ENCODE data around the gene ZNF592. TPM values are rescaled to one million over a fixed set of nuclear protein-coding genes. Genes with fewer than 3 reads are reported as not detected.

Gene ZNF592
- total and polyA plus RNA-seq, 2 experiments from 2014 or later = 14.4 to 17.6 TPM

- H2AFZ ChIP-seq = no peak overlapping the region
- H3K9me3 ChIP-seq (ENCODE audit: low read depth) = no peaks in the 10 kb centered on the region
- no peak overlapping the region for H3K4me3 ChIP-seq
- H3K27me3 ChIP-seq = no peaks in the 10 kb centered on the region
- WGBS (ENCODE audit: low lambda C conversion rate, missing lambda C conversion rate) = 91% methylated on average over 2 of the region's 2 CpGs
- peaks cover 82% of the 10 kb centered on the region for H3K79me2 ChIP-seq
- TF ChIP-seq EZH2 (IDR thresholded peaks at IDR 0.05; ENCODE audit: borderline replicate concordance) = no peak
- no peak for TF ChIP-seq CTCF (IDR thresholded peaks at IDR 0.05; ENCODE audit: poor library complexity)
- no peak for TF ChIP-seq EZH2phosphoT487 (IDR thresholded peaks at IDR 0.05; ENCODE audit: low read depth, severe bottlenecking, unreplicated experiment)
- no peaks in the 10 kb centered on the region for H3K9me2 ChIP-seq (replicated peaks; ENCODE audit: insufficient read depth)
- H3K36me3 ChIP-seq (replicated peaks; ENCODE audit: insufficient read depth, low read depth) = no peaks in the 10 kb centered on the region
- no peak for DNase-seq (ENCODE audit: low spot score)
- H3K4me1 ChIP-seq (ENCODE audit: insufficient read depth) = no peaks in the 10 kb centered on the region
- H3K27ac ChIP-seq = no peak overlapping the region
- H4K20me1 ChIP-seq (ENCODE audit: insufficient read depth, poor library complexity, severe bottlenecking) = peaks cover 41% of the 10 kb centered on the region
- H3K4me2 ChIP-seq = no peak overlapping the region
These were observed 40.1 kb downstream of the ZNF592 start for GRCh38 chr15:84788500-84788899.

- DNase-seq (ENCODE audit: low spot score) = no peak
- Histone ChIP-seq H3K36me3 (replicated peaks; ENCODE audit: insufficient read depth, low read depth) (no peaks in the 10 kb centered on the region), H3K4me2 (no peak overlapping the region), H3K79me2 (peaks cover 79% of the 10 kb centered on the region), H3K4me3 (no peak overlapping the region), H3K9me3 (ENCODE audit: low read depth) (no peaks in the 10 kb centered on the region), H3K27me3 (no peaks in the 10 kb centered on the region), H2AFZ (no peak overlapping the region), H4K20me1 (ENCODE audit: insufficient read depth, poor library complexity, severe bottlenecking) (peaks cover 43% of the 10 kb centered on the region), H3K9me2 (replicated peaks; ENCODE audit: insufficient read depth) (no peaks in the 10 kb centered on the region), H3K27ac (no peak overlapping the region), H3K4me1 (ENCODE audit: insufficient read depth) (no peaks in the 10 kb centered on the region)
- 85% methylated on average over 5 of the region's 5 CpGs for WGBS (ENCODE audit: low lambda C conversion rate, missing lambda C conversion rate)
- no peak for TF ChIP-seq EZH2phosphoT487 (IDR thresholded peaks at IDR 0.05; ENCODE audit: low read depth, severe bottlenecking, unreplicated experiment)
- TF ChIP-seq EZH2 (IDR thresholded peaks at IDR 0.05; ENCODE audit: borderline replicate concordance) = no peak
- TF ChIP-seq CTCF (IDR thresholded peaks at IDR 0.05; ENCODE audit: poor library complexity) = no peak
These were observed 41.4 kb downstream of the ZNF592 start for GRCh38 chr15:84789762-84790161.

GRCh38 chr15:84790676-84791075, 42.3 kb downstream of the ZNF592 start:
- Histone ChIP-seq H3K4me1 (ENCODE audit: insufficient read depth) (no peaks in the 10 kb centered on the region), H3K79me2 (peaks cover 77% of the 10 kb centered on the region), H4K20me1 (ENCODE audit: insufficient read depth, poor library complexity, severe bottlenecking) (peaks cover 37% of the 10 kb centered on the region), H2AFZ (no peak overlapping the region), H3K4me2 (no peak overlapping the region), H3K27ac (no peak overlapping the region), H3K4me3 (no peak overlapping the region), H3K9me3 (ENCODE audit: low read depth) (no peaks in the 10 kb centered on the region), H3K27me3 (no peaks in the 10 kb centered on the region), H3K36me3 (replicated peaks; ENCODE audit: insufficient read depth, low read depth) (no peaks in the 10 kb centered on the region), H3K9me2 (replicated peaks; ENCODE audit: insufficient read depth) (no peaks in the 10 kb centered on the region)
- DNase-seq (ENCODE audit: low spot score) = no peak
- 98% methylated on average over 4 of the region's 4 CpGs for WGBS (ENCODE audit: low lambda C conversion rate, missing lambda C conversion rate)
- no peak for TF ChIP-seq CTCF (IDR thresholded peaks at IDR 0.05; ENCODE audit: poor library complexity)
- no peak for TF ChIP-seq EZH2 (IDR thresholded peaks at IDR 0.05; ENCODE audit: borderline replicate concordance)
- no peak for TF ChIP-seq EZH2phosphoT487 (IDR thresholded peaks at IDR 0.05; ENCODE audit: low read depth, severe bottlenecking, unreplicated experiment)

GRCh38 chr15:84791763-84792162, 43.4 kb downstream of the ZNF592 start:
- no peak overlapping the region for H2AFZ ChIP-seq
- H3K4me2 ChIP-seq = no peak overlapping the region
- H3K4me1 ChIP-seq (ENCODE audit: insufficient read depth) = no peaks in the 10 kb centered on the region
- H3K27ac ChIP-seq = no peak overlapping the region
- no peaks in the 10 kb centered on the region for H3K36me3 ChIP-seq (replicated peaks; ENCODE audit: insufficient read depth, low read depth)
- no peak for TF ChIP-seq EZH2phosphoT487 (IDR thresholded peaks at IDR 0.05; ENCODE audit: low read depth, severe bottlenecking, unreplicated experiment)
- TF ChIP-seq EZH2 (IDR thresholded peaks at IDR 0.05; ENCODE audit: borderline replicate concordance) = no peak
- TF ChIP-seq CTCF (IDR thresholded peaks at IDR 0.05; ENCODE audit: poor library complexity) = no peak
- no peaks in the 10 kb centered on the region for H3K9me2 ChIP-seq (replicated peaks; ENCODE audit: insufficient read depth)
- whole genome bisulfite sequencing (ENCODE audit: low lambda C conversion rate, missing lambda C conversion rate) = 98% methylated on average over 2 of the region's 2 CpGs
- no peaks in the 10 kb centered on the region for H3K27me3 ChIP-seq
- H3K9me3 ChIP-seq (ENCODE audit: low read depth) = no peaks in the 10 kb centered on the region
- no peak overlapping the region for H3K4me3 ChIP-seq
- H4K20me1 ChIP-seq (ENCODE audit: insufficient read depth, poor library complexity, severe bottlenecking) = peaks cover 33% of the 10 kb centered on the region
- H3K79me2 ChIP-seq = peaks cover 73% of the 10 kb centered on the region
- DNase-seq (ENCODE audit: low spot score) = no peak

Data from hepatocyte (in vitro differentiated cells).